Tibial artery (tissue), 4 donors: ENCODE measurements around the gene MICAL3.

Source experiments
- DNase-seq, 2 donors: peaks; one replicate each; pipeline ENCODE4 v3.0.0-alpha.2; 2019
- H3K27ac ChIP-seq, 2 donors: fragments of 200-600 bp; sonication (generic) in 1 of 2; 1 replicate in 1 of 2; 2 replicates in 1 of 2; pipeline ENCODE4 v1.5.1; 2018 to 2019; ENCODE audit warnings: mild to moderate bottlenecking in 1 of 2
- H3K27me3 ChIP-seq, 2 donors: fragments of 200-600 bp; sonication (generic) in 1 of 2; one replicate each; pipeline versions ENCODE4 v1.5.1 to v1.6.0; 2016 to 2019
- H3K36me3 ChIP-seq, 3 donors: fragments of 200-600 bp; sonication (generic) in 2 of 3; one replicate each; pipeline ENCODE4 v1.5.1; 2016 to 2019; ENCODE audit warnings: mild to moderate bottlenecking in 2 of 3
- H3K4me1 ChIP-seq, 4 donors: fragments of 200-600 bp; sonication (generic) in 2 of 4; 1 replicate in 3 of 4; 2 replicates in 1 of 4; pipeline ENCODE4 v1.5.1; 2016 to 2019
- H3K4me3 ChIP-seq, 2 donors: fragments of 200-600 bp; sonication (generic) in 1 of 2; 1 replicate in 1 of 2; 2 replicates in 1 of 2; pipeline ENCODE4 v1.5.1; 2018 to 2019; ENCODE audit warnings: mild to moderate bottlenecking in 2 of 2
- H3K9me3 ChIP-seq, 3 donors: fragments of 200-600 bp; sonication (generic) in 1 of 3; one replicate each; pipeline ENCODE4 v1.5.1; 2016 to 2019
- CTCF ChIP-seq, 2 experiments: fragments of 200-600 bp in 1 of 2; fragments of 450-650 bp in 1 of 2; IDR thresholded peaks; one replicate each; pipeline ENCODE4 v1.5.1; 2017 to 2019; ENCODE audit warnings: antibody characterized with exemption in 2 of 2, mild to moderate bottlenecking in 1 of 2, moderate library complexity in 1 of 2
- intact Hi-C: fragments of 100-400 bp; cut with DNase I; formaldehyde crosslinking; loops from one replicate; pipeline ENCODE4 v1.15.0; 2023; ENCODE audit warnings: low total_unique reads

The MICAL3 gene

GRCh38 chr22:17825876-17826550 is 198.3 kb downstream of the MICAL3 start:
- Histone ChIP-seq H3K27ac (no peak overlapping the region), H3K27me3 (no peaks in the 10 kb centered on the region), H3K4me3 (no peak overlapping the region), H3K4me1 (peaks cover 4 to 16% (median 12%) of the 10 kb centered on the region in 4 donors), H3K36me3 (peaks cover 30 to 69% (median 47%) of the 10 kb centered on the region in 3 donors), H3K9me3 (no peaks in the 10 kb centered on the region)
- DNase-seq, result no peak
- no peak for TF ChIP-seq CTCF (IDR thresholded peaks at IDR 0.05)
- intact Hi-C loops, result loop anchor here (5.0 kb wide), 1 partner anchor 251 kb away; the partner anchor contains the start of gene PEX26

GRCh38 chr22:17824457-17824856 is 199.9 kb downstream of the MICAL3 start:
- H3K36me3 ChIP-seq, result peaks cover 31 to 78% (median 52%) of the 10 kb centered on the region in 3 donors
- H3K4me1 ChIP-seq, result peaks cover 0 to under 1% (median 0%) of the 10 kb centered on the region in 4 donors
- TF ChIP-seq CTCF (IDR thresholded peaks at IDR 0.05), result no peak
- DNase-seq, result no peak
- no peaks in the 10 kb centered on the region for H3K9me3 ChIP-seq
- H3K4me3 ChIP-seq, result no peak overlapping the region
- H3K27ac ChIP-seq, result no peak overlapping the region
- H3K27me3 ChIP-seq, result no peaks in the 10 kb centered on the region
- intact Hi-C loops, result no loop called here

- TF ChIP-seq CTCF (IDR thresholded peaks at IDR 0.05), result no peak
- no peaks in the 10 kb centered on the region for H3K4me1 ChIP-seq
- no peak overlapping the region for H3K4me3 ChIP-seq
- H3K36me3 ChIP-seq, result peaks cover 36 to 80% (median 57%) of the 10 kb centered on the region in 3 donors
- no peaks in the 10 kb centered on the region for H3K9me3 ChIP-seq
- no peak overlapping the region for H3K27ac ChIP-seq
- intact Hi-C loops, result no loop called here
- no peaks in the 10 kb centered on the region for H3K27me3 ChIP-seq
- no peak for DNase-seq
Measured at GRCh38 chr22:17823964-17824363, 200.4 kb downstream of the MICAL3 start.

GRCh38 chr22:17823226-17823625 is 201.1 kb downstream of the MICAL3 start:
- intact Hi-C loops, result no loop called here
- Histone ChIP-seq H3K36me3 (peaks cover 42 to 81% (median 63%) of the 10 kb centered on the region in 3 donors), H3K9me3 (no peaks in the 10 kb centered on the region), H3K4me1 (no peaks in the 10 kb centered on the region), H3K4me3 (no peak overlapping the region), H3K27me3 (no peaks in the 10 kb centered on the region), H3K27ac (no peak overlapping the region)
- DNase-seq, result no peak
- TF ChIP-seq CTCF (IDR thresholded peaks at IDR 0.05), result no peak

- Histone ChIP-seq H3K4me3 (no peak overlapping the region), H3K27me3 (no peaks in the 10 kb centered on the region), H3K9me3 (no peaks in the 10 kb centered on the region), H3K36me3 (peaks cover 53 to 81% (median 66%) of the 10 kb centered on the region in 3 donors), H3K4me1 (no peaks in the 10 kb centered on the region), H3K27ac (no peak overlapping the region)
- intact Hi-C loops, result no loop called here
- no peak for DNase-seq
- TF ChIP-seq CTCF (IDR thresholded peaks at IDR 0.05), result no peak
Measured at GRCh38 chr22:17822087-17822486, 202.3 kb downstream of the MICAL3 start.
